Lower leg skin (tissue), 4 donors: Measurements from ENCODE around the gene FBXO11. TPM values are rescaled to one million over a fixed set of nuclear protein-coding genes. Genes with fewer than 3 reads are reported as not detected.
"Not testable (repeated sequence)": the region's sequence is repeated elsewhere in the genome, so short reads cannot be mapped to it uniquely, and the experiment has no call there.

Experiments
- DNase-seq, 2 donors: peaks; one replicate each; pipeline ENCODE4 v3.0.0-alpha.2; 2019; ENCODE audit warnings: low spot score in 2 of 2
- H3K4me3 ChIP-seq: fragments of 200-600 bp; sonication (generic); 2 replicates; pipeline ENCODE4 v1.5.1; 2017; ENCODE audit warnings: mild to moderate bottlenecking, low read depth; ENCODE audit not compliant: poor library complexity, severe bottlenecking
- POLR2A ChIP-seq, 2 donors: fragments of 450-650 bp; IDR thresholded peaks; one replicate each; pipeline ENCODE4 v1.6.1; 2016 to 2017; ENCODE audit warnings: antibody characterized with exemption in 2 of 2, mild to moderate bottlenecking in 1 of 2, moderate library complexity in 1 of 2
- WGBS, 2 donors: methylation state at CpG; one replicate each; pipeline ENCODE4 v1.1.5; 2018; 5-methylcytosine and 5-hydroxymethylcytosine counted together
- intact Hi-C: fragments of 100-400 bp; cut with DNase I; formaldehyde crosslinking; loops from one replicate; pipeline ENCODE4 v1.15.0; 2023; ENCODE audit warnings: low total_unique reads
- total RNA-seq, 4 donors: library from RNA; depleted of rRNA; stranded (reverse); fragments of >200 nt; gene quantifications; one replicate each; pipeline ENCODE4 v1.1.0, GENCODE V29; 2016
- TF ChIP-seq, protein P1 (sequence below), 3 donors: fragments of 450-650 bp; IDR thresholded peaks; one replicate each; pipeline ENCODE4 v1.5.1; 2016; ENCODE audit warnings: antibody characterized with exemption in 3 of 3, mild to moderate bottlenecking in 3 of 3, moderate library complexity in 2 of 3

FBXO11 gene
- total RNA-seq, 4 donors from 2014 or later: 32.7 to 43.1 (median 39.3) TPM

DNA sequence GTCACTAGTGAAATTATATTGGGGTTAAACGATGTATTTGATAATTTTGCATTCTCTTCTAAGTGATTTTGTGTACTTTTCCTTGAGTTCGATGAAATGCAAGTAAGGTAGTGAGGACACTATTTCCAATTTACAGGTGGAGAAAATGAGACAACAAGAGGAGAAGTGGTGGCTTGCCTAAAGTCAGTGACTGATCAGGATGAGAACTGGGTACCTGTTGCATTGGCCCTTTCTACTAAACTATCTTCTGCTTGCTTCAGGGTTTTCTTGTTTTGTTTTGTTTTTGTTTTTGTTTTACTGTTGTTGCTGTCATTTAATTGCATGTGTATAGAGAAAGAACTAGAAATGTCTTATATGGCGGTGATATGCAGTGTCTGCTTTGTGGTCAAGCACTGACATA, 31.4 kb upstream of the FBXO11 start:
- DNase-seq: no peak
- intact Hi-C loops: no loop called here
- H3K4me3 ChIP-seq: no peak overlapping the region
- TF ChIP-seq, protein P1, sequence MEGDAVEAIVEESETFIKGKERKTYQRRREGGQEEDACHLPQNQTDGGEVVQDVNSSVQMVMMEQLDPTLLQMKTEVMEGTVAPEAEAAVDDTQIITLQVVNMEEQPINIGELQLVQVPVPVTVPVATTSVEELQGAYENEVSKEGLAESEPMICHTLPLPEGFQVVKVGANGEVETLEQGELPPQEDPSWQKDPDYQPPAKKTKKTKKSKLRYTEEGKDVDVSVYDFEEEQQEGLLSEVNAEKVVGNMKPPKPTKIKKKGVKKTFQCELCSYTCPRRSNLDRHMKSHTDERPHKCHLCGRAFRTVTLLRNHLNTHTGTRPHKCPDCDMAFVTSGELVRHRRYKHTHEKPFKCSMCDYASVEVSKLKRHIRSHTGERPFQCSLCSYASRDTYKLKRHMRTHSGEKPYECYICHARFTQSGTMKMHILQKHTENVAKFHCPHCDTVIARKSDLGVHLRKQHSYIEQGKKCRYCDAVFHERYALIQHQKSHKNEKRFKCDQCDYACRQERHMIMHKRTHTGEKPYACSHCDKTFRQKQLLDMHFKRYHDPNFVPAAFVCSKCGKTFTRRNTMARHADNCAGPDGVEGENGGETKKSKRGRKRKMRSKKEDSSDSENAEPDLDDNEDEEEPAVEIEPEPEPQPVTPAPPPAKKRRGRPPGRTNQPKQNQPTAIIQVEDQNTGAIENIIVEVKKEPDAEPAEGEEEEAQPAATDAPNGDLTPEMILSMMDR (IDR thresholded peaks at IDR 0.05): no peak
- no peak for TF ChIP-seq POLR2A (IDR thresholded peaks at IDR 0.05)
- 89 to 95% methylated on average over 3 of the region's 3 CpGs for WGBS, 2 donors

DNA sequence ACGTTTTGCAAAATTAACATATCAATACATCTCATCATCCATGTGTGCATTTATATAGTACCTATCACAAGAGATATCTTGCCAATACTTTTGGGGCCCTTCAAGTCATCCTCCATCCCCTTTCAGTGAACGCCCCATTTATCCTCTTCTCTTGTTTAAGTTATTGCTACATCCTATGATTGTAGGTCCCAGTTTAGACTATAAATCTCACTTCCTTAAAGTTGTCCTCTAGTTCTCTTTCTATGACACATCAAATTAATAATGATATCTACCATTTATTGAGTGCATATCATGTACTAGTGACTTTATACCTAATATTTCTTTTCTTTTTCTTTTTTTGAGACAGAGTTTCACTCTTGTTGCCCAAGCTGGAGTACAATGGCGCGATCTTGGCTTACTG, 28.8 kb upstream of the FBXO11 start:
- WGBS, 2 donors: 77 to 79% methylated on average over 4 of the region's 4 CpGs
- no peak overlapping the region for H3K4me3 ChIP-seq
- intact Hi-C loops: no loop called here
- TF ChIP-seq POLR2A (IDR thresholded peaks at IDR 0.05): no peak
- TF ChIP-seq, protein P1 (IDR thresholded peaks at IDR 0.05): no peak
- no peak for DNase-seq

DNA sequence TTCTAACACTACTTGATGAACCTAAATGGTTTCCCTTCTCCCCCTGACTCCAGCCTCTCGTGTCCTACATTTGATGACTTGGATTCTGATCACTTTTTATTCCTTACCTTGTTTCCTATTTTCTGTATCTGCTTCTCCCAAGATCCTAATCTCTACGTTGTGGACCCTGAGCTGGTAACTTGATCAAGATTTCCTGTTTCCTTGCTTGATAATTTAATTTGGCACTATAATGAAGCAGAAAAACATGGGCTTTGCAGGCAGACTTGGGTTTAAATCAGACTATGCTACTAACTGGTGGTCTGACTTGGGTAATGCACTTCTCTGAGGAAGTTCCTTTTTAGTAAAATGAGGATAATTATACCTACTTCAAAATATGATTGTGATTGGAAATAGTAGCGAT, 11.7 kb upstream of the FBXO11 start:
- 83 to 90% methylated on average over 3 of the region's 3 CpGs for WGBS, 2 donors
- no peak for DNase-seq
- H3K4me3 ChIP-seq: no peak overlapping the region
- intact Hi-C loops: no loop called here
- TF ChIP-seq, protein P1 (IDR thresholded peaks at IDR 0.05): no peak
- TF ChIP-seq POLR2A (IDR thresholded peaks at IDR 0.05): no peak

DNA sequence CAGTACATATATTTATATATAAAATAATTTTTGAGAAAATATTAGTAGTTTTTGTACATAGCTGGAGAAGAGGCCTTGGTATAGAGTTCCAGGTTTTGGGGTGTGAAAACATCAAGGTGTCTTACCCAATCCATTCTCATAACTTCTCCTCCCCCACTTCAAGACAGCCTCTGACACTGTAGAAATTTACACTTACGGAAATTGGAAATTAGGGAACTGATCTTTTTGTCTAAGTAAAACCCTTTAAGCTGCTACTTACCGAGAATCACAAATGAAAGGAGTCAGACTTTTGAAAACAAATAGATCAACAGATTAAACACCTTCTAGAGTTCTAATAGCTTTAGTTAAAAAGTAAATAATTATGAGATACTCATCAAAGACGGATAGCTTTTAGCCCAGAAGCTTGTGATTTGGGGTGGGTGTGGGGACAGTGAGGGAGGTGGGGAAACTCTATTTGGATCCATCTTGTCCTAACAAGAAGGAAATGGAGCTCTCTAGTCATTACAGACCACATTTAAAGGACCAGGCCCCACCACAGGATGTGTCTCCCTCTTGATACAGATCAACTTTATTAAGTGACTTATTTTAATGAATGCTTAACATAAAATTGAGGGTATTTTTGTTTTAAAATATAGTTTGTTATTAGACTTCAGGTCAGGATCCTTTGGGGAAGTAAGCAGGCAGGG, 11.1 kb upstream of the FBXO11 start:
- WGBS, 2 donors: 85 to 90% methylated on average over 3 of the region's 3 CpGs
- TF ChIP-seq, protein P1 (IDR thresholded peaks at IDR 0.05): no peak
- no peak for TF ChIP-seq POLR2A (IDR thresholded peaks at IDR 0.05)
- no peak overlapping the region for H3K4me3 ChIP-seq
- DNase-seq: no peak
- intact Hi-C loops: no loop called here

DNA sequence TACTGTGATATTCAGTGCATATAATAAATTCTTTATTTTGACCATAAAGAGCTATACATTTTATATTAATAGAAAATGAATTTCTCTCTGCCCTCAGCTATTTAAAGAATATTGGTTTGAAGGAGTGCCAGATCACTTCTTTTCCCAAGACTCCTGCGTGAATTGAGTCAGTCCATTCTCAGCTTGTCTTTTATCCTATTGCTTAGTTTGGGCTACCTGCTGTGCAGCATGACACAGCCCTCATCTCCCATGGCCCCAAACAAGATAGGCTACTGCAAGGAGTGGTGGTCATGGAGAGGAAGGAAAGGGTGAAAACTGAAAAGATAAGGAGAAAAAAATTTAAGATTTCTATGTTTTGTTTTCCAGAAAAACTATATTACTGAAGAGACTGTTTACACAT, 10.1 kb upstream of the FBXO11 start:
- WGBS, 2 donors: 89 to 92% methylated on average over 1 of the region's 1 CpG
- intact Hi-C loops: no loop called here
- DNase-seq: no peak
- TF ChIP-seq POLR2A (IDR thresholded peaks at IDR 0.05): no peak
- TF ChIP-seq, protein P1 (IDR thresholded peaks at IDR 0.05): no peak
- H3K4me3 ChIP-seq: no peak overlapping the region

DNA sequence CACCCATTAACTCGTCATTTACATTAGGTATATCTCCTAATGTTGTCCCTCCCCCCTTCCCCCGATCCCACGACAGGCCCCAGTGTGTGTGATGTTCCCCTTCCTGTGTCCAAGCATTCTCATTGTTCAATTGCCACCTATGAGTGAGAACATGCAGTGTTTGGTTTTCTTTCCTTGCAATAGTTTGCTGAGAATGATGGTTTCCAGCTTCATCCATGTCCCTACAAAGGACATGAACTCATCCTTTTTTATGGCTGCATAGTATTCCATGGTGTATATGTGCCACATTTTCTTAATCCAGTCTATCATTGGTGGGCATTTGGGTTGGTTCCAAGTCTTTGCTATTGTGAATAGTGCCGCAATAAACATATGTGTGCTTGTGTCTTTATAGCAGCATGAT, 4.4 kb upstream of the FBXO11 start:
- 91 to 97% methylated on average over 4 of the region's 4 CpGs for WGBS, 2 donors
- DNase-seq, H3K4me3 ChIP-seq, intact Hi-C loops: not testable (repeated sequence)
